Osteoblast (primary cell): ENCODE data around the gene CTNNA1. TPM values are rescaled to one million over a fixed set of nuclear protein-coding genes. Genes with fewer than 3 reads are reported as not detected.
A peak's percentile ranks its signal among the peaks of the same experiment; 100 is the strongest.

Source experiments
- DNase-seq: peaks from one replicate; pipeline ENCODE4 v3.0.0; 2011; ENCODE audit warnings: low spot score, mixed read lengths; ENCODE audit not compliant: insufficient read length; ENCODE audit errors: missing footprints
- H2AFZ ChIP-seq: 2 replicates; pipeline ENCODE4 v1.6.0; 2011; ENCODE audit warnings: mild to moderate bottlenecking, low read length
- H3K27ac ChIP-seq: 2 replicates; pipeline ENCODE4 v1.5.1; 2011; ENCODE audit warnings: mild to moderate bottlenecking, low read depth, low read length, moderate library complexity
- H3K27me3 ChIP-seq: 2 replicates; pipeline ENCODE4 v1.6.0; 2012; ENCODE audit warnings: mild to moderate bottlenecking, control low read depth, inconsistent platforms, low read length, moderate library complexity; ENCODE audit not compliant: insufficient read depth
- H3K36me3 ChIP-seq: 2 replicates; pipeline ENCODE4 v1.5.1; 2011; ENCODE audit warnings: mild to moderate bottlenecking, low read length, control low read depth, moderate library complexity; ENCODE audit not compliant: insufficient read depth
- H3K4me1 ChIP-seq: 2 replicates; pipeline ENCODE4 v1.5.1; 2011; ENCODE audit warnings: mild to moderate bottlenecking, low read length, control low read depth, moderate library complexity; ENCODE audit not compliant: insufficient read depth
- H3K4me2 ChIP-seq: 2 replicates; pipeline ENCODE4 v1.6.0; 2011; ENCODE audit warnings: mild to moderate bottlenecking, low read length; ENCODE audit not compliant: insufficient read depth
- H3K4me3 ChIP-seq: fragments of 200-600 bp; sonication (generic); 3 replicates; pipeline ENCODE4 v1.5.1; 2012; ENCODE audit warnings: mild to moderate bottlenecking, low read length, inconsistent platforms; ENCODE audit not compliant: insufficient read depth
- H3K79me2 ChIP-seq: 2 replicates; pipeline ENCODE4 v1.6.0; 2012; ENCODE audit warnings: mild to moderate bottlenecking, low read length, control low read depth, inconsistent platforms; ENCODE audit not compliant: insufficient read depth
- H3K9me3 ChIP-seq: 2 replicates; pipeline ENCODE4 v1.5.1; 2011; ENCODE audit warnings: low read depth, low read length, control low read depth
- H4K20me1 ChIP-seq: 2 replicates; pipeline ENCODE4 v1.6.0; 2012; ENCODE audit warnings: mild to moderate bottlenecking, low read length, control low read depth; ENCODE audit not compliant: insufficient read depth
- total RNA-seq: library from RNA; depleted of rRNA; stranded (reverse); fragments of >200 nt; gene quantifications from 2 replicates; pipeline ENCODE4 v1.2.3, GENCODE V29; 2012
- TF ChIP-seq, protein P1 (sequence below): IDR thresholded peaks from 2 replicates; pipeline ENCODE4 v1.5.1; 2011; ENCODE audit warnings: mild to moderate bottlenecking, low read depth, low read length, moderate library complexity; ENCODE audit errors: extremely low read depth

CTNNA1 gene
- total RNA-seq, 1 donor, result 432 TPM

DNA sequence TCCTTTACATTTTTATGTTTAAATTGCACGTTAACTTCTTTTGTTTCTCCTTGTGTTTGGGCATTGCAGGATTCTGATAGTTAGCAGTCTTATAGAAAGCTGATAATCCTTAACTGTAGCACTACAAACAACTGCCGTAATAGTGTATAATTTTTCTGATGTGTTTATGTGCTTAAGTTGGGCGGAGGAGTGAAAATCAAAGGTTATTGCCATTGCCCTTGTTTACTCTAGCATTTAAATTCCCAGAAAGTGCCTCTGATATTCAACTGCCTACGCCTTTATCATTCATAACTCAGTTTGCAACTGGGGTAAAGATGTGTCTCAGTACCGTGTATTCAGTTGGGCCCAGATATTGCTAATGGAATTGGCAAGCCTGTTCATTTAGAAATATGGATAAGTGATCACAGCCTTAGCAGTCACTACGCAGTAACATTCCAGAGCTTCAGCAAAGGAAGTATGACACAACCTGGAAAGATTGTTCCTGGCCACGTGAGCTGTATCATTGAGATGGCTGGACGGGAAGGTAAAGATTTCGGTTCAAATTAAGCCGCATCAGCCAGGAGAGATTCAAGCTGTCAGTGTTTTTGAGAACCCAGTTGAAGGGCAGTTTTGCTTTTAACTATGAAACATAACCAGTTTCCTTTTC, 150.0 kb downstream of the CTNNA1 start:
- Histone ChIP-seq H3K9me3 (no peaks in the 10 kb centered on the region), H2AFZ (no peak overlapping the region), H3K27me3 (no peaks in the 10 kb centered on the region), H3K4me1 (peaks cover 30% of the 10 kb centered on the region), H3K36me3 (peaks cover 37% of the 10 kb centered on the region), H3K4me2 (peak overlapping the region; percentile 44), H4K20me1 (peaks cover 11% of the 10 kb centered on the region), H3K4me3 (no peak overlapping the region), H3K27ac (peak overlapping the region; percentile 40), H3K79me2 (peaks cover 19% of the 10 kb centered on the region)
- TF ChIP-seq, protein P1, sequence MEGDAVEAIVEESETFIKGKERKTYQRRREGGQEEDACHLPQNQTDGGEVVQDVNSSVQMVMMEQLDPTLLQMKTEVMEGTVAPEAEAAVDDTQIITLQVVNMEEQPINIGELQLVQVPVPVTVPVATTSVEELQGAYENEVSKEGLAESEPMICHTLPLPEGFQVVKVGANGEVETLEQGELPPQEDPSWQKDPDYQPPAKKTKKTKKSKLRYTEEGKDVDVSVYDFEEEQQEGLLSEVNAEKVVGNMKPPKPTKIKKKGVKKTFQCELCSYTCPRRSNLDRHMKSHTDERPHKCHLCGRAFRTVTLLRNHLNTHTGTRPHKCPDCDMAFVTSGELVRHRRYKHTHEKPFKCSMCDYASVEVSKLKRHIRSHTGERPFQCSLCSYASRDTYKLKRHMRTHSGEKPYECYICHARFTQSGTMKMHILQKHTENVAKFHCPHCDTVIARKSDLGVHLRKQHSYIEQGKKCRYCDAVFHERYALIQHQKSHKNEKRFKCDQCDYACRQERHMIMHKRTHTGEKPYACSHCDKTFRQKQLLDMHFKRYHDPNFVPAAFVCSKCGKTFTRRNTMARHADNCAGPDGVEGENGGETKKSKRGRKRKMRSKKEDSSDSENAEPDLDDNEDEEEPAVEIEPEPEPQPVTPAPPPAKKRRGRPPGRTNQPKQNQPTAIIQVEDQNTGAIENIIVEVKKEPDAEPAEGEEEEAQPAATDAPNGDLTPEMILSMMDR, result no peak
- DNase-seq, result peak; percentile 18

DNA sequence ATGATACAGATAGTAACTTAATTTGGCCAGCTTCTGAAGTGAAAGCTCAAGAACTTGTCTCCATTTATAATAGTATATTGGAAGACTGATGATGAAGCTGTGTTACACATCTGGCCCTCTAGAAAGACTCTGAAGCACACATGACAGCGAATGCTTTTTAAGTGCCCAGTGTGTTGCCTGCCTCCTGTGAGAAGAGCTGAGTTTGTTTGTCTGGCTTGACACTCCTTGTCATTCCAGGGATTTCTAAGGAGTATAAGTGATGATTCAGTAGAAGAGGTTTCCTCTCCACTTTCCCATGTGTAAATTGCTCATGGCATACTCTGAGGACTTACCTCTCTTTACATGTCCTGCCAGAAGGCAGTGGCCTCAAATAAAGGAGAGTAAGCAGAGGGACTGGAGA, 152.3 kb downstream of the CTNNA1 start:
- Histone ChIP-seq H3K27ac (peak overlapping the region; percentile 24), H4K20me1 (peaks cover 14% of the 10 kb centered on the region), H3K9me3 (no peaks in the 10 kb centered on the region), H2AFZ (no peak overlapping the region), H3K4me3 (no peak overlapping the region), H3K27me3 (no peaks in the 10 kb centered on the region), H3K79me2 (peaks cover 26% of the 10 kb centered on the region), H3K36me3 (peaks cover 55% of the 10 kb centered on the region), H3K4me2 (peak overlapping the region; percentile 29), H3K4me1 (peaks cover 25% of the 10 kb centered on the region)
- TF ChIP-seq, protein P1, result no peak
- DNase-seq, result peak; percentile 57

DNA sequence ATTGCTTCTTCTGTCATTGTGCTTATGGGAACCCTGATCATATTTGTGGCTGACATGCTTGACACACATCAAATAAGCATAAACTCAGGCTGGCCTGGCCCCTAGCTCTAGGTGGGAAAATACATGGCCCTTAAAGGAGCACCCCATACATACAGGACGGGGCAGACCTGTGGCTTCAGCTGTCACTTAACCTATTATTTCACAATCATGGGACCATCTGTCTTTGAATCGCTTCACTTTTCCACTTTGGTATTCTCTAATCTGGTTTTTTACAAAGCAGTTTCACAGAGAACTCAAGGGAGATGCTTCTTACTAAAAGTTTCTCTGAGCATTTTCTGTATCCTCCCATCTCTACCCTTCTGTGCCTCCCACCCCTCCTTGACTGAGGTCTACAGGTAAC, 156.5 kb downstream of the CTNNA1 start:
- Histone ChIP-seq H3K27ac (no peak overlapping the region), H2AFZ (no peak overlapping the region), H3K36me3 (peaks cover 43% of the 10 kb centered on the region), H3K79me2 (peaks cover 17% of the 10 kb centered on the region), H3K4me1 (peaks cover 27% of the 10 kb centered on the region), H3K4me2 (no peak overlapping the region), H3K27me3 (no peaks in the 10 kb centered on the region), H3K4me3 (no peak overlapping the region), H3K9me3 (no peaks in the 10 kb centered on the region), H4K20me1 (peaks cover 18% of the 10 kb centered on the region)
- TF ChIP-seq, protein P1, result no peak
- no peak for DNase-seq

DNA sequence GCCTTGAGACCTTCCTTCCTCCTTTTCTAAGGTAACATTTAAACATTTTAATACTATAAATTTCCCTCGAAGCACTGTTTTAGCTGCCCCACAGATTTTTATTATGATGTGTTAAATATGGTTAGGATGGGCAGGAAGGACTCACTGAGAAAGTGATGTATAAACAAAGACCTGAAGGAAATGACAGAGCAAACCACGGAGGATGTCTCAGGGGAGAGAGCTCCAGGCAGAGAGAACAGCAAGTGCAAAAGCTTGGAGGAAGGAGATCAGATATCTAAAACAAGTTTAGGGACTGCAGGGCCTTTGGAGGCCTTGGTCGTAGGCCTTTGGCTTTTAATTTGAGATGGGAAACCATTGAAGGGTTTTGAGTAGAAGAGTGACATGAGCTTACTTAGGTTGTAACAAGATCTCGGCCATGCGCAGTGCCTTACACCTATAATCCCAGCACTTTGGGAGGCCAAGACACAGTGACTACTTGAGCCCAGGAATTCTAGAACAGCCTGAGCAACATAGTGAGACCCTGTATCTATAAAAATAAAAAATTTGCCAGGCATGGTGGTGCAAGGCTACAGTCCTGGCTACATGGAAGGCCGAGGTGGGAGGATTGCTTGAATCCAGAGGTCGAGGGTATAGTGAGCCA, 157.4 kb downstream of the CTNNA1 start:
- Histone ChIP-seq H3K27ac (peak overlapping the region; percentile 15), H3K9me3 (no peaks in the 10 kb centered on the region), H3K27me3 (no peaks in the 10 kb centered on the region), H3K4me1 (peaks cover 19% of the 10 kb centered on the region), H3K4me2 (no peak overlapping the region), H3K36me3 (peaks cover 35% of the 10 kb centered on the region), H3K79me2 (peaks cover 21% of the 10 kb centered on the region), H2AFZ (no peak overlapping the region), H4K20me1 (peaks cover 11% of the 10 kb centered on the region), H3K4me3 (no peak overlapping the region)
- TF ChIP-seq, protein P1, result no peak
- DNase-seq, result no peak
